Neural cell (in vitro differentiated cells): Measurements from ENCODE around the gene METTL24.
"Not testable (repeated sequence)": the region's sequence is repeated elsewhere in the genome, so short reads cannot be mapped to it uniquely, and the experiment has no call there.

Experiments
- CTCF ChIP-seq: fragments of 450-650 bp; IDR thresholded peaks from 2 replicates; pipeline ENCODE4 v1.5.1; 2014; ENCODE audit warnings: antibody characterized with exemption, mild to moderate bottlenecking, moderate library complexity; ENCODE audit not compliant: poor library complexity, severe bottlenecking
- EP300 ChIP-seq: fragments of 450-650 bp; conservative IDR thresholded peaks from 2 replicates; pipeline ENCODE4 v1.6.1; 2014; ENCODE audit warnings: antibody characterized with exemption, mild to moderate bottlenecking, moderate library complexity; ENCODE audit not compliant: poor library complexity, severe bottlenecking
- EZH2 ChIP-seq: fragments of 200-600, 300-800 bp; shearing (Covaris generic), sonication (generic); IDR thresholded peaks from 2 replicates; pipeline ENCODE4 v1.6.1; 2014; ENCODE audit warnings: antibody characterized with exemption, low read length, borderline replicate concordance, mild to moderate bottlenecking; ENCODE audit not compliant: insufficient read depth, poor library complexity, severe bottlenecking
- POLR2AphosphoS5 ChIP-seq: IDR thresholded peaks from 2 replicates; pipeline ENCODE4 v1.6.1; 2012
- RAD21 ChIP-seq: fragments of 450-650 bp; conservative IDR thresholded peaks from 2 replicates; pipeline ENCODE4 v1.6.1; 2014; ENCODE audit warnings: antibody characterized with exemption, mild to moderate bottlenecking, moderate library complexity
- REST ChIP-seq: IDR thresholded peaks from 2 replicates; pipeline ENCODE4 v1.6.1; 2012; ENCODE audit warnings: borderline replicate concordance
- TAF1 ChIP-seq: IDR thresholded peaks from 2 replicates; pipeline ENCODE4 v1.6.1; 2012; ENCODE audit warnings: low read depth

GRCh38 chr6:110303692-110304091 lies 54.5 kb downstream of the METTL24 start:
- not testable (repeated sequence) for TF ChIP-seq CTCF, EP300, EZH2, POLR2AphosphoS5, RAD21, TAF1, REST
